ENCODE data around the gene CCDC197.
A peak's percentile ranks its signal among the peaks of the same experiment; 100 is the strongest.

The CCDC197 gene

DNA sequence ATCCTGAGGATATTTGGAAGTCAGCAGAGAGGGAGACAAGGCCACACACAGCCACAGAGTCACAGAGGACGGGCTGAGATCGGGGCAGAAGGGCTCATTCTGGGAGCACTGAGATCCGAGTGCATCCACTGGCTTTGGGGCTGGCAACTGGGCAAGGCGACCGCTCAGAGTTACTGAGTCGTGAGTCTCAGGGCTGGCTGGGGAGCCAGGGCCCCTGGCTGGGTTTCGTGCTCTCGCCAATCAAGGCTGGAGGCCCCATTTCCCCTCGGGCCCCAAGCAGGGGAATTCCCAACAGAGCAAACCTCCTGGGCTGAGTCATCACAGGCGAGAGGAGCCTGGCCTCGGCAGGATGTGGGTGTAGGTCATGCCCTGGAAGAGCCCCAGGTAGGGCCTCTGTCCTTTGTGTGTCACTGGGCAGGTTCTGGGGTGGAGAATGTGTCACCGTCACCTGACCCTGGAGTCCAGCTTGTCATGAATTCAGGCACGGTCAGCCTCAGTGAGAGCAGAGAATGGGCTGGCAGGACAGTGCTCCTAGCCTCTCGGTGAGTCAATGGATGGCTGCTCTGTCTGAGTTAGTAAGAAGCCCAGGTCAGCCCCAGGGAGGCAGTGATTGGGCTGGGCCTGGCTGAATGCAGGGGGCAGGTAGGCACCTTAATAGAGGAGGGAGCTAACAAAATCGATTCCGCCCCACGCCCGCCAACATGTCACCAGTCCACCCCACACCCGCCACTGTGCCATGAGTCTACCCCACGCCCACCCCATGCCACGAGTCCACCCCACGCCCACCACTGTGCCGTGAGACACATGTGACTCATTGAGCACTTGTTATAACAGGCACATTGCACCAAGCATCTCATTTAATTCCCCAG is 37.6 kb upstream of the CCDC197 start:
- peak overlapping the region in 1 of 10 experiments; percentile 4; a peak in 1 of 20 replicates for H3K4me3 ChIP-seq
- peaks cover 98 to 100% (median 100%) of the 10 kb centered on the region in 10 experiments for H3K4me1 ChIP-seq
- no peak for TF ChIP-seq Cebpa-rat (IDR thresholded peaks at IDR 0.05)

DNA sequence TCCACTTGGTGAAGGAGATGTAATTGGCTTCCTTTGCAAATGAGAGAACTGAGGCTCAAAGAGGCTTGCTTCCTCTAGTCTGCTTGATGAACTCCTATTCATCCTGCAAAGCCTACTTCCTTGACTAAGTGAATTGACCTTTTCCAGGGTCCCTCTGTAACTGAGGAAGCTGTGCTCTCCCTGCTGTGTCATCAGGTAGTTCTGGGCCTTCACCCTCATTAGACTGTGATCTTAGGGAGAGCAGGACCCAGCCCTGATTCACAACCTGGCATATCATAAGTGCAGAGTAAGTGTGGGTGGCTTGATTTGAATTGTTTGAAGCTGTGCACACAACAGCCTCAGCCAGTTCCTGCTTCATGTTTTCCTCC is 37.0 kb upstream of the CCDC197 start:
- Histone ChIP-seq H3K27ac (peak overlapping the region; percentile 43 to 94 (median 81); a peak in 20 of 22 replicates), H3K9ac (peak overlapping the region in 5 of 11 experiments; percentile 12 to 71 (median 58); a peak in 7 of 22 replicates), H3K4me1 (peaks cover 92 to 100% (median 96%) of the 10 kb centered on the region in 10 experiments), H3K4me2 (peak overlapping the region; percentile 76 to 98 (median 90)), H3K36me3 (no peaks in the 10 kb centered on the region), H3K4me3 (no peak overlapping the region), H3K27me3 (no peaks in the 10 kb centered on the region), H4K20me1 (no peaks in the 10 kb centered on the region), H3K9me3 (replicated peaks in 1 of 11) (no peaks in the 10 kb centered on the region)
- TF ChIP-seq Cebpa-rat (IDR thresholded peaks at IDR 0.05), result no peak

More for the DNA sequence above, 37.6 kb upstream of the CCDC197 start:
- H3K4me2 ChIP-seq, result peak overlapping the region; percentile 76 to 98 (median 90)
- peak overlapping the region; percentile 43 to 94 (median 81); a peak in 21 of 22 replicates for H3K27ac ChIP-seq
- no peaks in the 10 kb centered on the region for H3K9me3 ChIP-seq (replicated peaks in 1 of 11)
- no peaks in the 10 kb centered on the region for H3K27me3 ChIP-seq
- no peaks in the 10 kb centered on the region for H4K20me1 ChIP-seq
- no peaks in the 10 kb centered on the region for H3K36me3 ChIP-seq
- peak overlapping the region; percentile 41 to 71 (median 62); a peak in 21 of 22 replicates for H3K9ac ChIP-seq

DNA sequence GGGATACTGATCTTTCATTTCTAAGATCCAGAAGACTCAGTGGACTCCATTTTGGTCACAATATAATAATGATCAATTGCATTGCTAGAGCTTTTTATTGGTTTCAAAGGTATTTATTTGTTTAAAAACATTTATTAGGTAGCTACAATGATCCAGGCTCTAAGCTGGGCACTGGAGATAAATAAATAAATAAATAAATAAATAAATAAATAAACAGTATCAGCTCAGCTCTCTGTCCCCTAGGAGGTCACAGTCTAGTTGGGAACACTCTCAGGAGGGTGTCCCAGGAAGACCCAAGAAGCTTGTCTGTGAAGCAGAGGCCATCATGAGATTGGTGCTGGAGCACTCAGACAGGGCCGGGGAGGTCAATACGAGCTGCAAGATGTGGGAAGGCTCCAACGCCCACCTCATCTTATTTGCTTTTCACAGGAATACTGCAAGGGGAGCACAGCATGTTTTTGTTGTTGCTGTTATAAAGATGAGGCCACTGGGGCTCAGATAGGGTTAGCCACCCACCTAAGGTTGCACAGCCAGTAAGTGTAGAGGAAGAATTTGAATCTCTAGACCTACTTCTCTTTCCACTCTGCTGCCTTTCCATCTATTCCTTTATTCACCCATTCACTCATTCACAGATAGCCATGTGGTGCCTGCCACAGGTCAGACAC is 36.2 kb upstream of the CCDC197 start:
- Histone ChIP-seq H3K9me3 (replicated peaks in 1 of 11) (0 out of 22 replicates have a peak, but pooled peaks cover 0 to 3% (median 0%) of the 10 kb centered on the region in 11 experiments), H3K4me3 (no peak overlapping the region), H3K9ac (peak overlapping the region in 4 of 11 experiments; percentile 7 to 71 (median 34); a peak in 3 of 22 replicates), H4K20me1 (no peaks in the 10 kb centered on the region), H3K4me2 (peak overlapping the region; percentile 76 to 98 (median 90)), H3K27me3 (no peaks in the 10 kb centered on the region), H3K36me3 (no peaks in the 10 kb centered on the region), H3K4me1 (peaks cover 87 to 100% (median 90%) of the 10 kb centered on the region in 10 experiments), H3K27ac (peak overlapping the region in 9 of 11 experiments; percentile 70 to 94 (median 87); a peak in 18 of 22 replicates)
- no peak for TF ChIP-seq Cebpa-rat (IDR thresholded peaks at IDR 0.05)

DNA sequence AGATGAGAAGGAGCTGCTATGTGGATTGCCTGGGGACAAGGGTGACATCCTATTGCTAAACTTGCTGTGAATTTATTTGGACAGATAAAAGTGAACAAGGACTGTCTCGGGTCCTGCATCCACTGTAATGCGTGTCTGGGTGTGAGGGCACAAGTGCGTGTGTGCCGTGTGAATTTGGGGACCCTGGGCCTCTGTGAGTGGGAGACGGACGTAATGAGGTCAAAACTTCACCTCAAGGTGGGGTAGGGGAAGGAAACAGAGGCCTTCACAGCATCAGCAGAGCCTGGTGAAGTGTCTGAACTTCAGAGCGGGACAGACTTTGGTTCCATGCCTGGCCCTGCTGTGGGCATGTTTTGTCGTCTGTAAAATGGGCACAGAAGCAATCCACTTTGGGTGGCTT is 35.5 kb upstream of the CCDC197 start:
- Histone ChIP-seq H3K4me1 (peaks cover 82 to 100% (median 89%) of the 10 kb centered on the region in 10 experiments), H3K4me2 (peak overlapping the region; percentile 32 to 98 (median 88); a peak in 20 of 22 replicates), H3K9me3 (replicated peaks in 1 of 11) (0 out of 22 replicates have a peak, but pooled peaks cover 0 to 9% (median 0%) of the 10 kb centered on the region in 11 experiments), H3K27ac (peak overlapping the region in 9 of 11 experiments; percentile 33 to 92 (median 55); a peak in 18 of 22 replicates), H3K9ac (peak overlapping the region in 4 of 11 experiments; percentile 7 to 56 (median 24); a peak in 4 of 22 replicates), H4K20me1 (no peaks in the 10 kb centered on the region), H3K36me3 (no peaks in the 10 kb centered on the region), H3K4me3 (no peak overlapping the region), H3K27me3 (no peaks in the 10 kb centered on the region)
- no peak for TF ChIP-seq Cebpa-rat (IDR thresholded peaks at IDR 0.05)

DNA sequence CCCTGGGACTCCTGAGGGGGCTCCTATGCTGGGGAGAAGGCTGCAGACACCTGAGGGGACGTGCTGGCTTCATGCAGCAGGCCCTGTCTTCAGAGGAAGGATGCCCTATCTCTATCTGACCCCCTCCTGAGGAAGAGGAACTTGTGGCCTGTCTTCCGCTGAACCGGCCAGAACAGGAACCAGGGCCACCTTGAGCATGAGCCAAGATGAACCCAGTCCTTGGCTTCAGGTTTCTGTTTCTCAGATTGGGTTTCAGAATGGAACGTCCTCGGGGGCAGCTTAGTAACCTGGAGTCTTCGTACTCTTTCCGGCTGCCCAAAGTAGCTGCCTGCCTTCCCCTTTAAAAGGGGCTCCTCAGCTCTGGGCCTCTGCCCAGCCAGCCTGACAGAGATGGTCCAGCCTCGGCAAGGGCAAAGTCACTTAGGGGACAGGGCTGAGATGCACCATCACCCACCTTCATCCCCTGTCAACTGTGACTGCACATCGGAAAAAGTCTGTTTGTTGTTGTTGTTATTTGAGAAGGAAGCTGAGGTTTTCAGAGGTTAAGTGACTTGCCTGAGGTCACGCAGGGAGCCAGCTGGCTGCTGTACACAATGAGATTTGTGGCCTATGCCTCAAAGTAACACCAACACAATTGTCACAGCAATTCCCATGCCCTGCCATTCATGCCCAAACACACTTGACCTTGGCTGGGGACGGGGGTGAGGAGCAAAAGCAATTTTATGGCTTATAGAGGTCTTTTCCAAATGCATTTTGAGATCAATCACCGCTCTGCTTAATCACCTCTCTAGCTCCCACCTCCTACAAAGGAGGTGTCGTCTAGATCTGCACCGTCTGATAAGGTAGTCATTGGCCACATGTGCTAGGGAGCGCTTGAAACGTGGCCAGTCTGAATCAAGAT is 34.1 kb upstream of the CCDC197 start:
- Histone ChIP-seq H3K4me2 (peak overlapping the region; percentile 75 to 98 (median 85)), H3K27me3 (no peaks in the 10 kb centered on the region), H3K4me3 (peak overlapping the region in 3 of 10 experiments; percentile 20 to 24 (median 21); a peak in 3 of 20 replicates), H3K9ac (peak overlapping the region; percentile 43 to 79 (median 69); a peak in 20 of 22 replicates), H3K4me1 (peaks cover 82 to 100% (median 89%) of the 10 kb centered on the region in 10 experiments), H3K9me3 (replicated peaks in 1 of 11) (0 out of 22 replicates have a peak, but pooled peaks cover 0 to 9% (median 0%) of the 10 kb centered on the region in 11 experiments), H3K27ac (peak overlapping the region; percentile 40 to 92 (median 85); a peak in 21 of 22 replicates), H4K20me1 (0 out of 22 replicates have a peak, but pooled peaks cover 0 to 5% (median 0%) of the 10 kb centered on the region in 11 experiments), H3K36me3 (no peaks in the 10 kb centered on the region)
- TF ChIP-seq Cebpa-rat (IDR thresholded peaks at IDR 0.05), result no peak

DNA sequence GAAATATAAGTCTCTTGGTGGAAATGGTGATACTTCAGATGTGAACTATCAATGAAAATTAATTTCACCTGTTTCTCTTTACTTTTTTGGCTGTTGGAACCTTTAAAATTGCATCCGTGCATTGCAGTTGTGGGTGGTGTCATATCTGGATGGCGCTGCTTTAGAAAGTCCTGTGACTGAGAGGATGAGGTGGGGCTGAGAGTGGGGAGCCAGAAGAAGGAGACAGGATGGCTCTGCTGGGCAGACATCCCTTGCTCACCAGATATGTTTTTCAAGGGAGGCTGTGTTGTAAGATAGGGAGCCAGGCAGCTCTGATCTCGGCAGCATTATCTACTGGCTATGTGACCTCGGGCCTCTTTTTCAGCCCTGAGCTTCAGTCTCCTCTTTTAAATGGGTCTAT is 33.4 kb upstream of the CCDC197 start:
- 0 out of 22 replicates have a peak, but pooled peaks cover 0 to 9% (median 0%) of the 10 kb centered on the region in 11 experiments for H3K9me3 ChIP-seq (replicated peaks in 1 of 11)
- H3K4me1 ChIP-seq, result peaks cover 82 to 100% (median 89%) of the 10 kb centered on the region in 10 experiments
- H3K9ac ChIP-seq, result peak overlapping the region in 7 of 11 experiments; percentile 63 to 79 (median 72); a peak in 10 of 22 replicates
- peak overlapping the region in 9 of 11 experiments; percentile 76 to 92 (median 86); a peak in 18 of 22 replicates for H3K27ac ChIP-seq
- no peak for TF ChIP-seq Cebpa-rat (IDR thresholded peaks at IDR 0.05)
- peak overlapping the region; percentile 75 to 98 (median 85) for H3K4me2 ChIP-seq
- no peak overlapping the region for H3K4me3 ChIP-seq
- 0 out of 22 replicates have a peak, but pooled peaks cover 0 to 5% (median 0%) of the 10 kb centered on the region in 11 experiments for H4K20me1 ChIP-seq
- no peaks in the 10 kb centered on the region for H3K27me3 ChIP-seq
- H3K36me3 ChIP-seq, result no peaks in the 10 kb centered on the region

DNA sequence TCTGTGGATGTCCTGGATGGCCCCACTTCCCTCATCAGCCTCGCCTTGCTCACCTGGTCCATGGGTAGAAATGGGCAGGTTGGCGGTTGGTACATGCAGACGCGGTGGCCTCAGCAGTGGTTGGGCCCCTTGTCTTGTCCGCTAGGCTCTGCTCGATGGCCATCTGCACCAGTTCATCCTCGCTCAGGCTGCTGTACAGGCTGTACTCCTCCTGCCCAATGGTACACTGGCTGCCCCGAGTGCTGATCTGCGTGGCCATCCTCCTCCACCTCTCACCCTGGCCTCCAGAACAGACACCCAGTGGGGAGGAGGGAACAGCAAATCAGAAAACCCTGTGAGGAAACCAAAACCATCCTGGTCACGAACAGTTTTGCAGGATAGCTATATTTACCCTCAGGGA is 32.8 kb upstream of the CCDC197 start:
- 0 out of 22 replicates have a peak, but pooled peaks cover 0 to 5% (median 0%) of the 10 kb centered on the region in 11 experiments for H4K20me1 ChIP-seq
- 0 out of 22 replicates have a peak, but pooled peaks cover 0 to 9% (median 0%) of the 10 kb centered on the region in 11 experiments for H3K9me3 ChIP-seq (replicated peaks in 1 of 11)
- H3K9ac ChIP-seq, result peak overlapping the region in 1 of 11 experiments; percentile 76; a peak in 1 of 22 replicates
- H3K4me1 ChIP-seq, result peaks cover 82 to 100% (median 89%) of the 10 kb centered on the region in 10 experiments
- no peak overlapping the region for H3K4me3 ChIP-seq
- no peaks in the 10 kb centered on the region for H3K27me3 ChIP-seq
- TF ChIP-seq Cebpa-rat (IDR thresholded peaks at IDR 0.05), result no peak
- H3K36me3 ChIP-seq, result no peaks in the 10 kb centered on the region
- H3K4me2 ChIP-seq, result peak overlapping the region in 9 of 11 experiments; percentile 76 to 98 (median 89); a peak in 18 of 22 replicates
- peak overlapping the region in 9 of 11 experiments; percentile 76 to 92 (median 86); a peak in 15 of 22 replicates for H3K27ac ChIP-seq
